Muscle layer of duodenum (tissue), 2 donors: Measurements from ENCODE around the gene AHCYL2.

Experiments used
- H3K27ac ChIP-seq: one replicate; pipeline ENCODE4 v1.7.0; 2013; ENCODE audit warnings: mild to moderate bottlenecking, low read length
- H3K27me3 ChIP-seq: one replicate; pipeline ENCODE4 v1.7.0; 2013; ENCODE audit warnings: low read depth, mild to moderate bottlenecking, control low read depth, low read length
- H3K36me3 ChIP-seq, 2 donors: one replicate each; pipeline ENCODE4 v1.7.0; 2013; ENCODE audit warnings: low read length in 2 of 2, control low read depth in 1 of 2, mild to moderate bottlenecking in 1 of 2; ENCODE audit not compliant: insufficient read depth in 2 of 2, control insufficient read depth in 1 of 2
- H3K4me1 ChIP-seq, 2 donors: one replicate each; pipeline ENCODE4 v1.7.0; 2013; ENCODE audit warnings: low read length in 2 of 2, mild to moderate bottlenecking in 2 of 2, control low read depth in 1 of 2, moderate library complexity in 1 of 2; ENCODE audit not compliant: insufficient read depth in 2 of 2, control insufficient read depth in 1 of 2
- H3K4me3 ChIP-seq, 2 donors: one replicate each; pipeline ENCODE4 v1.7.0; 2013; ENCODE audit warnings: low read length in 2 of 2, low read depth in 1 of 2, mild to moderate bottlenecking in 1 of 2
- H3K9me3 ChIP-seq, 2 donors: one replicate each; pipeline ENCODE4 v1.7.0; 2013; ENCODE audit warnings: low read length in 2 of 2, control low read depth in 1 of 2, mild to moderate bottlenecking in 1 of 2; ENCODE audit not compliant: control insufficient read depth in 1 of 2
- donor health status: healthy.

AHCYL2 gene

GRCh38 chr7:129224251-129225205 is at the start of gene AHCYL2:
AHCYL2 (plus strand) TSS chr7:129225030.
- peaks cover 0 to 6% of the 10 kb centered on the region in 2 donors for H3K36me3 ChIP-seq
- peak within 1 kb of the TSS; percentile 86 to 87 for H3K4me3 ChIP-seq
- H3K4me1 ChIP-seq: peaks cover 6 to 12% of the 10 kb centered on the region in 2 donors

GRCh38 chr7:129176916-129177710 is 47.7 kb upstream of the AHCYL2 start:
- Histone ChIP-seq H3K9me3 (no peaks in the 10 kb centered on the region), H3K27me3 (no peaks in the 10 kb centered on the region), H3K4me3 (no peak overlapping the region), H3K36me3 (no peaks in the 10 kb centered on the region), H3K4me1 (no peaks in the 10 kb centered on the region), H3K27ac (no peak overlapping the region)

More at GRCh38 chr7:129224251-129225205, at the start of gene AHCYL2:
- Histone ChIP-seq H3K27me3 (no peaks in the 10 kb centered on the region), H3K9me3 (no peaks in the 10 kb centered on the region), H3K27ac (peak within 1 kb of the TSS; percentile 98)

- H3K27me3 ChIP-seq: no peaks in the 10 kb centered on the region
- no peak overlapping the region for H3K27ac ChIP-seq
- H3K36me3 ChIP-seq: no peaks in the 10 kb centered on the region
- H3K9me3 ChIP-seq: no peaks in the 10 kb centered on the region
- H3K4me3 ChIP-seq: no peak overlapping the region
- H3K4me1 ChIP-seq: no peaks in the 10 kb centered on the region
Observed at GRCh38 chr7:129184981-129185670, 39.7 kb upstream of the AHCYL2 start.

- peaks cover 0 to 5% of the 10 kb centered on the region in 2 donors for H3K4me1 ChIP-seq
- no peak overlapping the region for H3K4me3 ChIP-seq
- no peak overlapping the region for H3K27ac ChIP-seq
- no peaks in the 10 kb centered on the region for H3K27me3 ChIP-seq
- no peaks in the 10 kb centered on the region for H3K9me3 ChIP-seq
- no peaks in the 10 kb centered on the region for H3K36me3 ChIP-seq
Observed at GRCh38 chr7:129186749-129187260, 38.0 kb upstream of the AHCYL2 start.

- H3K27me3 ChIP-seq: no peaks in the 10 kb centered on the region
- no peaks in the 10 kb centered on the region for H3K36me3 ChIP-seq
- H3K4me1 ChIP-seq: peaks cover 0 to 5% of the 10 kb centered on the region in 2 donors
- no peaks in the 10 kb centered on the region for H3K9me3 ChIP-seq
- H3K4me3 ChIP-seq: peak overlapping the region; percentile 43 to 93
- no peak overlapping the region for H3K27ac ChIP-seq
Observed at GRCh38 chr7:129187681-129188371, 37.0 kb upstream of the AHCYL2 start.

- Histone ChIP-seq H3K36me3 (no peaks in the 10 kb centered on the region), H3K9me3 (no peaks in the 10 kb centered on the region), H3K4me1 (peaks cover 0 to 5% of the 10 kb centered on the region in 2 donors), H3K4me3 (peak within 1 kb of the TSS; percentile 55 to 93), H3K27ac (no peak within 1 kb of the TSS), H3K27me3 (no peaks in the 10 kb centered on the region)
Observed at GRCh38 chr7:129188372-129188891, 36.4 kb upstream of the AHCYL2 start, which contains the start of gene SMO. SMO (plus strand) TSS chr7:129188633; CDS start chr7:129189152, 519 bp downstream.

GRCh38 chr7:129188892-129189660 is 35.8 kb upstream of the AHCYL2 start:
- Histone ChIP-seq H3K27ac (no peak overlapping the region), H3K4me3 (peak overlapping the region; percentile 55 to 93), H3K4me1 (peaks cover 0 to 5% of the 10 kb centered on the region in 2 donors), H3K36me3 (no peaks in the 10 kb centered on the region), H3K27me3 (no peaks in the 10 kb centered on the region), H3K9me3 (no peaks in the 10 kb centered on the region)

GRCh38 chr7:129189661-129190310 is 35.0 kb upstream of the AHCYL2 start:
- Histone ChIP-seq H3K27me3 (no peaks in the 10 kb centered on the region), H3K9me3 (no peaks in the 10 kb centered on the region)

GRCh38 chr7:129191272-129191671 is 33.6 kb upstream of the AHCYL2 start:
- Histone ChIP-seq H3K9me3 (no peaks in the 10 kb centered on the region), H3K27me3 (no peaks in the 10 kb centered on the region), H3K27ac (no peak overlapping the region), H3K36me3 (no peaks in the 10 kb centered on the region), H3K4me3 (no peak overlapping the region), H3K4me1 (peaks cover 0 to 5% of the 10 kb centered on the region in 2 donors)

More at GRCh38 chr7:129189661-129190310, 35.0 kb upstream of the AHCYL2 start:
- Histone ChIP-seq H3K4me1 (peaks cover 0 to 5% of the 10 kb centered on the region in 2 donors), H3K36me3 (no peaks in the 10 kb centered on the region), H3K27ac (no peak overlapping the region), H3K4me3 (peak overlapping the region; percentile 55 to 93)
